GM12864 (cell line): ENCODE data around the gene ERV3-1.
"Not testable (repeated sequence)": the region's sequence is repeated elsewhere in the genome, so short reads cannot be mapped to it uniquely, and the experiment has no call there.

ENCODE experiments used
- DNase-seq: peaks from one replicate; pipeline ENCODE4 v3.0.0-alpha.2; 2011; ENCODE audit warnings: low read depth
- H3K4me3 ChIP-seq: 2 replicates; pipeline ENCODE4 v1.5.1; 2011; ENCODE audit warnings: mild to moderate bottlenecking, low read depth, low read length, control low read depth
- CTCF ChIP-seq: IDR thresholded peaks from 2 replicates; pipeline ENCODE4 v1.5.1; 2011; ENCODE audit warnings: low read depth, mild to moderate bottlenecking, moderate library complexity, low read length, control low read depth, inconsistent platforms; ENCODE audit errors: missing control alignments

ERV3-1 gene

DNA sequence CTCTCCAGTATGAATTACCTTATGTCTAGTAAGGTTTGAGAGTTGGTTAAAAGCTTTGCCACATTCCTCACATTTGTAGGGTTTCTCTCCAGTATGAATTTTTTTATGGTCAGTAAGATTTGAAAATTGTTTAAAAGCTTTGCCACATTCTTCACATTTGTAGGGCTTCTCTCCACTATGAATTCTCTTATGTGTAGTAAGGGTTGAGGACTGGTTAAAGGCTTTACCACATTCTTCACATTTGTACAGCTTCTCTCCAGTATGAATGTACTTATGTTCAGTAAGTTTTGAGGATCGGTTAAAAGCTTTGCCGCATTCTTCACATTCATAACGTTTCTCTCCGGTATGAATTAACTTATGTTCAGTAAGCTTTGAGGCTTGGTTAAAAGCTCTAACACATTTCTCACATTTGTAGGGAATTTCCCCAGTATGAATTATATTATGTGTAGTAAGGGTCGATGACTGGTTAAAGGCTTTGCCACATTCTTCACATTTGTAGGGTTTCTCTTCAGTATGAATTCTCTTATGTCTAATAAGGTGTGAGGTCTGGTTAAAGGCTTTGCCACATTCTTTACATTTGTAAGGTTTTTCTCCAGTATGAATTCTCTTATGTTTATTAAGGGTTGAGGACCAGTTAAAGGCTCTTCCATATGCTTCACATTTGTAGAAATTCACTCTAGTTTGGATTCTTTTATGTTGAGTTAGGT, 27.8 kb downstream of the ERV3-1 start:
- TF ChIP-seq CTCF = no peak
- no peak for DNase-seq
- no peak overlapping the region for H3K4me3 ChIP-seq

- no peak for TF ChIP-seq CTCF
Observed at GRCh38 chr7:64965594-64965993, 40.9 kb downstream of the ERV3-1 start.

DNA sequence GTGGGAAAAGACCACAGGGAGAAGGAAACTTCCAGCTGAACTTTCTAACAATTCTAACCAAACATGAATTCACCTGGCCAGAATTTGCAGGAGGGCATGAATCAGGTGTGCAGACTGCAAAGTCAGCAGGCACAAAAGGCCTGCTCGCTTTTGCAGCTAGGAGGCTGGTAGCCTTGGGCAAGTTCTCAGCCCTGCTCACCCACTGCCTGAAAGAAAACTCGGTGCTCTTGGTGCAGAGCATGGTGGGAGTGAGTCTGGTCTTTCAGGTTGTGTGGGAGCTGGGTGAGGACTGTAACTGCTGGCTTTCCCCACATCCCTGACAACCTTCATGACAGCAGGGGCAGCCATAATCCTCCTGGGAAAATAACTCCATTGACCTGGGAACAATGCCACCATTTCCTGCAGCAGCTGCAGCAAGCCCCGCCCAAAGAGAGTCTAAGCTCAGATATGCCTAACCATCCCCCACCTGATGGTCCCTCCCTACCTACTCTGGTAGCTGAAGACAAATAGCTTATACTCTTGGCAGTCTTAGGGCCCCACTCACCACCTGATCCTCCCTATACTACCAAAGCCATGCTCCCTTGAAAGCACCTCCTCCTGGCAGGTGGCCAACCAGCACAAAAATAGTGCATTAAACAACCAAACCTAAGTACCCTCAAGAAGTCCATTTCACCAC, 47.3 kb downstream of the ERV3-1 start:
- no peak for DNase-seq
- TF ChIP-seq CTCF = no peak
- H3K4me3 ChIP-seq = no peak overlapping the region

More at GRCh38 chr7:64965594-64965993, 40.9 kb downstream of the ERV3-1 start:
- DNase-seq = no peak
- H3K4me3 ChIP-seq = no peak overlapping the region

DNA sequence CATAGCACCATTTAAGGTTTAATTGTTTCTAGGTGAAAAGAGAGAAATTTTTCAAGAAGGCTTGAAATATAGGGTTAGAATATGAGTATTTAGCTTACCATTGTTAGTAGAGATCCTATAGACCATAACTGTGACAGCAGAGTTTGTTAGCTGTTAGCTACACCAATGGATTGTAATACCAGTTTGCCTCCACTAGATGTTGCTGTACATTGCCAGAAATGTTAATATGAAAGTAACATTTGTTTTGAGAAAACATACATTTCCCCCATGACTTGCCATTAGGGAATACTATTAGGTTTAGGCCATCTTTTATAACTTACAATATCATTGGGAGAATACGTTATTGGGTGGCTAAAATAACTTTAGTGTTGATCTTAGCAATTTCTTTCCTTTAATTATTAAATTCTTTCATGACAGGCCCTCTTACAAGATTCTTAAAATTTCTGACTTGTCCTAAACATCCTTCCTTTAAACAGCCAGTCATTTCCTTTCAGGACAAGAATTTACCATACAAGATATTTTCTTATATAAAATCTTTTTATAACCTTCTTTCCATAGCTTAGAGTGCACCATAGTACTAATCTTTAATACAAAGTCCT, 55.1 kb downstream of the ERV3-1 start:
- TF ChIP-seq CTCF = peak; percentile 68
- peak; percentile 8 for DNase-seq
- no peak overlapping the region for H3K4me3 ChIP-seq

DNA sequence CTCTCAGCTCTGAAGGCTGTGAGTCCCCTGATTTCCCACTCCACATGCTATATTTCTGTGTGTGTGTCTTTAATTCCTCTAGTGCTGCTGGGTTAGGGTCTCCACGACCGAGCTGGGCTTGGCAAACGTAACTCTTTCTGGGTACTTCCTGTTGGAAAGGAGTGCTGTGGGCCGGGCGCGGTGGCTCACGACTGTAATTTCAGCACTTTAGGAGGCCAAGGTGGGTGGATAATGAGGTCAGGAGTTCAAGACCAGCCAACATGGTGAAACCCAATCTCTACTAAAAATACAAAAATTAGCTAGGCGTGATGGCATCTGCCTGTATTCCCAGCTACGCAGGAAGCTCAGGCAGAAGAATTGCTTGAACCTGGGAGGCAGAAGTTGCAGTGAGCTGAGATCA, 55.8 kb downstream of the ERV3-1 start:
- H3K4me3 ChIP-seq, DNase-seq: not testable (repeated sequence)

GRCh38 chr7:64948774-64949173, 57.7 kb downstream of the ERV3-1 start:
- DNase-seq, H3K4me3 ChIP-seq: not testable (repeated sequence)

DNA sequence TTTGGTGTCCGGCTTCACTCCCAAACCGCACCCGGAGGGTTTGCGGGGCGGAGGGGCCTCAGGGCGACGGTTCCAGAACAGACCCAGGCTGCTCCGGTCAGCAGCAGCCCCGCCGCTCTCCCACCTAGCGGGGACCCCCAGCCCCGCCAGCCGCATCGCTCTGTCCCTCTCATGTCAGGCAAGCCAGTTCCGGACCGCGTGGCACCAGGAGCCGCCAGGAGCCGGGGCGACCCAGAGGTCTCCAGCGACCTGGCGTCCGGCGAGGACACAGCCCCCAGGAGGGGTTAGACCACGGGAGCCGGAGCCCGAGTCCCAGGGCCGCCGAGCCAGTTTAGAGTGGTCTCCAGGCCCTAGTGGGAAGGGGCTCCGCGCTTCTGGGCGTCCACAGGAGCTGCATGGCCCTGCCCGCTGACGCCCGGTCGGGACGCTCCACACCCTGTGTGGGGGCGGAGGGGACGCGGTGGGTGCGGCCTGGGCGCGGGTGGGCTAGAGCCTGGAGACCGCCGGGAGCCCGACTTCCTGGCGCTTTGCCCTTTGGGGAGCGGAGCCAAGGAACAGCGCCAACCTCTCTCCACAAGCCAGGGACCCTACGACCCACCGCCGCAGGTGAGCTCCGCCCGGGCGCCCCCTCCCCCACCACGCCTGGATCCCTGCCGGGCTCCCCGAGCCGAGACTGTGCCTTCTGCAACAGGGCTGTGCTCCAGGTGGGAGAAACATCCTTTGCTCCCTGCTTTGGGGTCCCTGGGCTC, 59.1 kb downstream of the ERV3-1 start:
- no peak overlapping the region for H3K4me3 ChIP-seq

More for the DNA sequence above, 59.1 kb downstream of the ERV3-1 start:
- no peak for TF ChIP-seq CTCF
- no peak for DNase-seq
